ENCODE results near the gene MAP3K15. TPM values are rescaled to one million over a fixed set of nuclear protein-coding genes. Genes with fewer than 3 reads are reported as not detected.

Gene MAP3K15
- total RNA-seq, 1 experiment from 2014 or later, result 1.3 TPM

GRCh38 chrX:19373351-19373891 is 141.9 kb downstream of the MAP3K15 start:
- no peaks in the 10 kb centered on the region for H3K9me3 ChIP-seq (ENCODE audit: control insufficient read depth in 1 of 2, insufficient read depth in 1 of 2, low read depth in 1 of 2, low read length in 2 of 2)
- RAD21 ChIA-PET (ENCODE audit: low non-redundant PET in 1 of 2, low total read pairs in 2 of 2, uncharacterized antibody in 2 of 2, unreplicated experiment in 2 of 2), result no interaction called here
- H3K9me2 ChIP-seq (ENCODE audit: insufficient read depth), result no peaks in the 10 kb centered on the region
- TF ChIP-seq SRF (IDR thresholded peaks at IDR 0.05; ENCODE audit: low read depth) (no peak), ZBTB33 (IDR thresholded peaks at IDR 0.05; ENCODE audit: extremely low read depth, insufficient replicate concordance, low read length) (no peak), REST (IDR thresholded peaks at IDR 0.05; ENCODE audit: low read depth) (no peak), FOSL1 (IDR thresholded peaks at IDR 0.05; ENCODE audit: low read depth) (no peak), SIN3A (IDR thresholded peaks at IDR 0.05; ENCODE audit: low read depth) (no peak), ATF3 (IDR thresholded peaks at IDR 0.05) (no peak), ZFX (IDR thresholded peaks at IDR 0.05) (no peak), ZNF274 (IDR thresholded peaks at IDR 0.05; ENCODE audit: low read depth, low read length) (no peak), CBX3 (IDR thresholded peaks at IDR 0.05; ENCODE audit: low read depth) (no peak), JUND (IDR thresholded peaks at IDR 0.05) (no peak), CTCF (IDR thresholded peaks at IDR 0.05 in 2 of 3, conservative IDR thresholded peaks at IDR 0.05 in 1 of 3; ENCODE audit: borderline replicate concordance in 1 of 3, insufficient read depth in 1 of 3, low read depth in 2 of 3, low read length in 2 of 3) (no peak), CEBPB (IDR thresholded peaks at IDR 0.05; ENCODE audit: low read depth) (no peak), EZH2phosphoT487 (IDR thresholded peaks at IDR 0.05; ENCODE audit: borderline replicate concordance) (no peak), SP1 (IDR thresholded peaks at IDR 0.05; ENCODE audit: low read depth) (no peak), YY1 (IDR thresholded peaks at IDR 0.05; ENCODE audit: extremely low read depth, insufficient replicate concordance, low read depth, low read length) (no peak), RAD21 (IDR thresholded peaks at IDR 0.05; ENCODE audit: low read depth) (no peak), TCF7L2 (IDR thresholded peaks at IDR 0.05; ENCODE audit: borderline replicate concordance, extremely low read depth, insufficient read depth, insufficient read length) (no peak)
- CTCF ChIA-PET, result no interaction called here
- no peaks in the 10 kb centered on the region for H3K4me1 ChIP-seq (ENCODE audit: control insufficient read depth in 1 of 2, insufficient read depth in 2 of 2, low read length in 2 of 2)
- no peaks in the 10 kb centered on the region for H4K20me1 ChIP-seq (ENCODE audit: insufficient read depth)
- intact Hi-C loops (cut with micrococcal nuclease), result loop anchor here (5.0 kb wide), 1 partner anchor 159 kb away; no protein-coding TSS in a partner anchor
- H3K79me2 ChIP-seq (ENCODE audit: insufficient read depth, low read length), result no peaks in the 10 kb centered on the region
- H3K9ac ChIP-seq (ENCODE audit: low read length), result no peak overlapping the region
- no peak for ATAC-seq
- no peak overlapping the region for H3K27ac ChIP-seq (ENCODE audit: low read depth, low read length)
- no peak overlapping the region for H2AFZ ChIP-seq (ENCODE audit: low read depth, low read length, poor library complexity, severe bottlenecking)
- no peak overlapping the region for H3K4me2 ChIP-seq (ENCODE audit: low read length)
- H3K4me3 ChIP-seq (replicated peaks in 1 of 2; ENCODE audit: low read depth in 1 of 2, low read length in 2 of 2), result no peak overlapping the region
- no peak for DNase-seq (ENCODE audit: low read depth, low spot score)
- POLR2A ChIA-PET, result no interaction called here
- no peaks in the 10 kb centered on the region for H3K27me3 ChIP-seq (ENCODE audit: insufficient read depth, low read length)
- no TSS peak for BruUV-seq (replicated peaks)
- H3K36me3 ChIP-seq (ENCODE audit: control insufficient read depth in 1 of 2, insufficient read depth in 2 of 2, low read length in 2 of 2), result no peaks in the 10 kb centered on the region

Data from HCT116 (cell line).